ENCODE measurements around the gene GRHPR.

Gene GRHPR

GRCh38 chr9:37414503-37414943 lies 8.0 kb upstream of the GRHPR start:
- DNase-seq (ENCODE audit: low read depth), result no peak
- no peak overlapping the region for H3K4me3 ChIP-seq (ENCODE audit: low read length)
- TF ChIP-seq CTCF (IDR thresholded peaks at IDR 0.05; ENCODE audit: insufficient read depth, low read depth, low read length, missing control alignments), result no peak

- H3K4me3 ChIP-seq (ENCODE audit: low read length), result no peak overlapping the region
- DNase-seq (ENCODE audit: low read depth), result peak; percentile 76
- TF ChIP-seq CTCF (IDR thresholded peaks at IDR 0.05; ENCODE audit: insufficient read depth, low read depth, low read length, missing control alignments), result peak; percentile 86
Observed at GRCh38 chr9:37415011-37415719, 7.3 kb upstream of the GRHPR start.

GRCh38 chr9:37417252-37417803 lies 5.2 kb upstream of the GRHPR start:
- TF ChIP-seq CTCF (IDR thresholded peaks at IDR 0.05; ENCODE audit: insufficient read depth, low read depth, low read length, missing control alignments), result no peak
- H3K4me3 ChIP-seq (ENCODE audit: low read length), result no peak overlapping the region

DNA sequence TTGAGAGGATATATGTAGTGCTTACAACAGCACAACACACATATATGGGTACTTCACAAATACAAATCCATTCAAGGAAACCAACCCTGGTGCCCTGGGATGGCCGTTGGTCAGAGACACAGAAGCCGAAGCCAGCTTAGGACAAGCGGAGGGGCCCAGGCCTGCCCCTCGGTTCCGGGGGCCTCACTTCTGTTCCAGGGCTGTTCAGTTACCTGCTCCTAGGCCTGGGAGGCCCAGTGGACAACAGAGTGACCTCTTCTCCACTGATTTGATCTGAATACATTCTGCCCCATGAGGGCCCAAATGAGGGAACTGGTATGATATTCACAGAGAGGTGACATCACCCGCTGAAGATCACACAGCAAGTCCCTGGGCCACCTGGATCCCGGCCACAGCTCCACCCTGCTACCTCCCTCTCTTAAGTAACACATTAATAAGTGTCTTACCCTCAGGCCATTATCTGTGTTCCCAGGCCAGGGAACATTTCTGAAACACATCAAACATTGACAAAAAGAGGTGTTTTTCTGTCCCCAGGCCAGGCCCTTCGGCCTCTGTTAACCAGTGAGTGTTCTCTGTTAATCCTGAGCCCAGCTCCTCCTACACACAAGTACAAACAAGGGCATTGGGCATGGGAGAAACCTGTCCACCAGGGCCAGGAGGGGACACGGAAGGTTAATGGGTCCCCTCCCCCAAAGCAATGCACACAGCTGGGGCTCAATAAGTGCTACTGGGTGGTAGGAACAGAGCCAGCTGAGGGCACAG lies 4.5 kb upstream of the GRHPR start:
- TF ChIP-seq CTCF (IDR thresholded peaks at IDR 0.05; ENCODE audit: insufficient read depth, low read depth, low read length, missing control alignments), result no peak
- no peak overlapping the region for H3K4me3 ChIP-seq (ENCODE audit: low read length)
- peak; percentile 39 for DNase-seq (ENCODE audit: low read depth)

More at GRCh38 chr9:37417252-37417803, 5.2 kb upstream of the GRHPR start:
- no peak for DNase-seq (ENCODE audit: low read depth)

- no peak for TF ChIP-seq CTCF (IDR thresholded peaks at IDR 0.05; ENCODE audit: insufficient read depth, low read depth, low read length, missing control alignments)
- H3K4me3 ChIP-seq (ENCODE audit: low read length), result no peak overlapping the region
- no peak for DNase-seq (ENCODE audit: low read depth)
Observed at GRCh38 chr9:37419204-37419603, 3.3 kb upstream of the GRHPR start.

GRCh38 chr9:37420271-37421215 lies 2.0 kb upstream of the GRHPR start:
- no peak for TF ChIP-seq CTCF (IDR thresholded peaks at IDR 0.05; ENCODE audit: insufficient read depth, low read depth, low read length, missing control alignments)
- no peak for DNase-seq (ENCODE audit: low read depth)
- no peak overlapping the region for H3K4me3 ChIP-seq (ENCODE audit: low read length)

Data from epithelial cell of esophagus (primary cell).